Esophagus (tissue), 2 donors: ENCODE data around the gene ADAMTS17. TPM values are rescaled to one million over a fixed set of nuclear protein-coding genes. Genes with fewer than 3 reads are reported as not detected.
A peak's percentile ranks its signal among the peaks of the same experiment; 100 is the strongest.

Experiments
- H3K27ac ChIP-seq, 2 donors: one replicate each; pipeline ENCODE4 v1.5.1; 2013; ENCODE audit warnings: low read depth in 2 of 2, mild to moderate bottlenecking in 2 of 2, inconsistent platforms in 1 of 2, low read length in 1 of 2, moderate library complexity in 1 of 2
- H3K27me3 ChIP-seq, 2 donors: one replicate each; pipeline ENCODE4 v1.6.1; 2013; ENCODE audit warnings: low read length in 2 of 2, control low read depth in 1 of 2, mild to moderate bottlenecking in 1 of 2; ENCODE audit not compliant: insufficient read depth in 2 of 2, control insufficient read depth in 1 of 2
- H3K36me3 ChIP-seq, 2 donors: one replicate each; pipeline ENCODE4 v1.6.1; 2013; ENCODE audit warnings: low read length in 1 of 2; ENCODE audit not compliant: control insufficient read depth in 2 of 2, insufficient read depth in 2 of 2
- H3K4me1 ChIP-seq, 2 donors: one replicate each; pipeline ENCODE4 v1.6.1; 2013; ENCODE audit warnings: low read length in 1 of 2; ENCODE audit not compliant: control insufficient read depth in 2 of 2, insufficient read depth in 2 of 2
- H3K4me3 ChIP-seq, 2 donors: one replicate each; pipeline ENCODE4 v1.5.1; 2013; ENCODE audit warnings: low read length in 2 of 2, mild to moderate bottlenecking in 2 of 2, low read depth in 1 of 2, moderate library complexity in 1 of 2
- H3K9me3 ChIP-seq, 2 donors: one replicate each; pipeline ENCODE4 v1.6.1; 2013; ENCODE audit warnings: mild to moderate bottlenecking in 2 of 2, low read depth in 1 of 2, low read length in 1 of 2, moderate library complexity in 1 of 2; ENCODE audit not compliant: control insufficient read depth in 2 of 2, insufficient read depth in 1 of 2
- WGBS, 2 donors: extraction: QIAGEN DNeasy Blood & Tissue Kit; methylation state at CpG; one replicate each; pipeline ENCODE4 v1.1.7; 2013; 5-methylcytosine and 5-hydroxymethylcytosine counted together
- polyA plus RNA-seq, 2 donors: library from polyadenylated mRNA; stranded (reverse); fragments of 200-250 nt; gene quantifications; one replicate each; pipeline ENCODE4 v1.2.3, GENCODE V29; 2013
- donor health status: healthy with polysubstance abuse.
- donor health status: Bipolar disorder and iron deficiency.

ADAMTS17 gene
- polyA plus RNA-seq, 2 donors = 2.1 to 6.9 TPM

- 92 to 94% methylated on average over 7 of the region's 7 CpGs for WGBS, 2 donors
- H3K9me3 ChIP-seq = peaks cover 3 to 16% of the 10 kb centered on the region in 2 donors
Observed at GRCh38 chr15:100172356-100173024, 169.3 kb downstream of the ADAMTS17 start.

GRCh38 chr15:100171411-100171810, 170.4 kb downstream of the ADAMTS17 start:
- peaks cover 3 to 16% of the 10 kb centered on the region in 2 donors for H3K9me3 ChIP-seq
- H3K4me3 ChIP-seq = no peak overlapping the region
- H3K27ac ChIP-seq = no peak overlapping the region
- no peaks in the 10 kb centered on the region for H3K27me3 ChIP-seq
- H3K4me1 ChIP-seq = peaks cover 2 to 4% of the 10 kb centered on the region in 2 donors
- H3K36me3 ChIP-seq = no peaks in the 10 kb centered on the region
- WGBS, 2 donors = 96 to 98% methylated on average over 5 of the region's 5 CpGs

More at GRCh38 chr15:100172356-100173024, 169.3 kb downstream of the ADAMTS17 start:
- H3K4me1 ChIP-seq = peaks cover 2 to 4% of the 10 kb centered on the region in 2 donors
- H3K27me3 ChIP-seq = no peaks in the 10 kb centered on the region
- no peak overlapping the region for H3K4me3 ChIP-seq
- H3K36me3 ChIP-seq = no peaks in the 10 kb centered on the region
- H3K27ac ChIP-seq = no peak overlapping the region

DNA sequence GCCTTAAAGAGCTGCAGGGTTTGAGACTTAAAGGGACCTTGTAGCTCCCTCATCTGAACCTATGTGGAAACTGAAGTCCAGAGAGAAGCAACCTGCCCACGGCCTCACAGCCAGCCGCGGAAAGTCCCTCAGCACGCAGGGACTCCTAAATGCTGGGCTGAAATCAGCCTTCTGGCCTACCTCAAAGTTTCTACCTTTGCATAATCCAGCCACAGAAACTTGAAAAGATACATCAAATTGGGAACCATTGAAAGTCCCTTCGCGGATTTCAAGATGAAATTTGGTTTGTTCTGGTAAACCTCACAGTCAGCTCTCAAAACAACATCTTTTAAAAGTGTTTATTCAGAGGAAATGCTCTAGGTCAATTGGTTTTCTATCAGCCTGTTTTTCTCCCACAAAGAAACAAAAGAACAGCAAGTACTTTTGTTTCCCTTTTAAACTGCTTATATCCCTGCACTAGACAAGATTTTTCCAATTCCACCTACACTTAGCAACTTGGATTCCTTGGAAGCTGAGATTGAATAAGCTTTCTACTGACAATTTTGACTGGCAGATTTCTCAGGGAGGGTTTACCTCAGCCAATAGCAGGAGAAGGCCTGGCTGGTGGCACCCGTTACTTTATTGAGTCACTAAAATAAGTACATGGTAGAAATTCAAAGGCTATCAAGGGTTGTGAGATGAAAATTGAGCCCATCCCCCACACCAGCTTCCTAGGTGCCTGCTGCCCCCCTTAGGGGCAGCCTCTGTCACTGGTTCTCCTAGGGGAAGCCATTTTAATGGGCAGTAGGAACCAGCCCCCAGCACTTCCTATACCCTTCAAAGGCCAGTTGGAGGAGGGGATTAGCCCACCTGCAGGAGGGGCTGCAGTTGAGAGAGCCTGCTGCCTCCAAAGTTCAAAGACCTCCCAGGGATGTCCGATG, 171.2 kb downstream of the ADAMTS17 start:
- 77 to 87% methylated on average over 8 of the region's 8 CpGs for WGBS, 2 donors
- H3K36me3 ChIP-seq = no peaks in the 10 kb centered on the region
- peaks cover 2 to 4% of the 10 kb centered on the region in 2 donors for H3K4me1 ChIP-seq
- no peak overlapping the region for H3K27ac ChIP-seq
- H3K4me3 ChIP-seq = no peak overlapping the region
- H3K27me3 ChIP-seq = no peaks in the 10 kb centered on the region
- H3K9me3 ChIP-seq = peaks cover 3 to 16% of the 10 kb centered on the region in 2 donors

GRCh38 chr15:100169615-100170290, 172.0 kb downstream of the ADAMTS17 start:
- Histone ChIP-seq H3K27me3 (no peaks in the 10 kb centered on the region), H3K4me3 (no peak overlapping the region), H3K36me3 (no peaks in the 10 kb centered on the region), H3K9me3 (peaks cover 3 to 16% of the 10 kb centered on the region in 2 donors), H3K27ac (no peak overlapping the region), H3K4me1 (peaks cover 2 to 4% of the 10 kb centered on the region in 2 donors)
- WGBS, 2 donors = 91 to 92% methylated on average over 20 of the region's 20 CpGs

DNA sequence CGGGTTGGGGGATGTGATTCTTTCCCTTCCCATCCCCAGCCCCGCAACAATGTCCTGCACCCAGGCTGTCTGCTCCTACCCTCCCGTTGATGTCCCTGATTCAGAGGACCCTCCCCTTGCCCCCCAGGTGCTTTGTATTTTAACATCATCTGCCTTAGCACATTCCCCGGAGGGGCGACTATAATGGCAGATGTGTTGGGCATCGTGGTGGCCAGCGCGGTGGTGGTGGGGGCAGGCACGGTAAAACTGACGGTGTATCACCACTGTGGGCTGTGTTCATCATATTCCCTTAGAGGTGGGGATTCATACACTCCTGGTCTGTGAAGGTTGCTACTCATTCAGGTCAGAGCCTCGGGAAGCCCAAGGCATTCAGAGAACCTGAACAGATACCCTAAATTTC, 173.0 kb downstream of the ADAMTS17 start:
- Histone ChIP-seq H3K4me1 (peaks cover 2 to 4% of the 10 kb centered on the region in 2 donors), H3K9me3 (peaks cover 3 to 15% of the 10 kb centered on the region in 2 donors), H3K4me3 (no peak overlapping the region), H3K36me3 (no peaks in the 10 kb centered on the region), H3K27me3 (no peaks in the 10 kb centered on the region), H3K27ac (peak overlapping the region in 1 of 2 donors; percentile 13)
- WGBS, 2 donors = 96 to 97% methylated on average over 11 of the region's 11 CpGs

DNA sequence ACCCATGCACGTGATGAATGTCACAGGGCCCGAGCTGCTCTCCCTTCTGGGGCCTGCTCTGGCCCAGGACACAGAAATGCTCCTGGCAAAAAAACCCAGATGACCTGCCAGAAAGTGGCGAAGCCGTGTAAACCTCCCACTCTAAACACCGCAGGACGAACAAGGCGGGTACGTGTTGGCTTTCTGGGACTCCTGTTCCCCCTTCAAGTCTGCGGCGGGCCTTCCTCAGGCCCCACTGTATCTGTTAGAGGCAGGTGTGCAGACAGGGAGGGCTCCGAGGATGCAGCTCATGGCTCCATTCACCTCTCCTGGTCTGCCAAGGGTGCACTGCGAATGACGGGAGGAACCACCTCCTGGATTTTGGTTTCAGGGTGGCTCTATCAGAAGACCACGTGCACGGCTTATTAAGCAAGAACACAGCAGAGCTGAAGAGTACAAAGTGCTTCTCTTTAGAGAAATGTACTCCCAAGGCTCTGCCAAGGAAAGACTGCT, 173.8 kb downstream of the ADAMTS17 start:
- H3K36me3 ChIP-seq = no peaks in the 10 kb centered on the region
- H3K4me1 ChIP-seq = peaks cover 2 to 4% of the 10 kb centered on the region in 2 donors
- no peaks in the 10 kb centered on the region for H3K27me3 ChIP-seq
- peaks cover 3 to 9% of the 10 kb centered on the region in 2 donors for H3K9me3 ChIP-seq
- 76 to 81% methylated on average over 15 of the region's 15 CpGs for WGBS, 2 donors
- no peak overlapping the region for H3K4me3 ChIP-seq
- peak overlapping the region; percentile 12 to 66 for H3K27ac ChIP-seq

GRCh38 chr15:100166313-100166712, 175.5 kb downstream of the ADAMTS17 start:
- no peak overlapping the region for H3K4me3 ChIP-seq
- H3K4me1 ChIP-seq = peaks cover 2 to 4% of the 10 kb centered on the region in 2 donors
- no peaks in the 10 kb centered on the region for H3K27me3 ChIP-seq
- peaks cover under 1% of the 10 kb centered on the region in 2 donors for H3K9me3 ChIP-seq
- H3K36me3 ChIP-seq = no peaks in the 10 kb centered on the region
- 68 to 80% methylated on average over 1 of the region's 1 CpG for WGBS, 2 donors
- H3K27ac ChIP-seq = no peak overlapping the region

GRCh38 chr15:100163961-100164360, 177.8 kb downstream of the ADAMTS17 start:
- Histone ChIP-seq H3K27me3 (no peaks in the 10 kb centered on the region), H3K4me1 (peaks cover 2 to 4% of the 10 kb centered on the region in 2 donors), H3K4me3 (no peak overlapping the region), H3K36me3 (no peaks in the 10 kb centered on the region), H3K27ac (no peak overlapping the region), H3K9me3 (no peaks in the 10 kb centered on the region)
- 85 to 89% methylated on average over 3 of the region's 3 CpGs for WGBS, 2 donors

GRCh38 chr15:100160953-100161352, 180.8 kb downstream of the ADAMTS17 start:
- Histone ChIP-seq H3K4me1 (no peaks in the 10 kb centered on the region), H3K36me3 (no peaks in the 10 kb centered on the region)
- WGBS, 2 donors = 68 to 88% methylated on average over 11 of the region's 11 CpGs

More at GRCh38 chr15:100160953-100161352, 180.8 kb downstream of the ADAMTS17 start:
- H3K27ac ChIP-seq = no peak overlapping the region
- H3K4me3 ChIP-seq = no peak overlapping the region
- no peaks in the 10 kb centered on the region for H3K9me3 ChIP-seq
- no peaks in the 10 kb centered on the region for H3K27me3 ChIP-seq
